Endodermal cell (in vitro differentiated cells): ENCODE results near the gene EIF5A. TPM values are rescaled to one million over a fixed set of nuclear protein-coding genes. Genes with fewer than 3 reads are reported as not detected.
A peak's percentile ranks its signal among the peaks of the same experiment; 100 is the strongest.

ENCODE experiments used
- DNase-seq: peaks from one replicate; pipeline ENCODE4 v3.0.0-alpha.2; 2017
- H3K27ac ChIP-seq: 2 replicates; pipeline ENCODE4 v1.5.1; 2013; ENCODE audit warnings: mild to moderate bottlenecking, low read depth, low read length, moderate library complexity
- H3K27me3 ChIP-seq: 2 replicates; pipeline ENCODE4 v1.6.1; 2013; ENCODE audit warnings: mild to moderate bottlenecking, low read length, moderate library complexity; ENCODE audit not compliant: insufficient read depth, control insufficient read depth, poor library complexity, severe bottlenecking
- H3K36me3 ChIP-seq: 2 replicates; pipeline ENCODE4 v1.7.0; 2013; ENCODE audit warnings: mild to moderate bottlenecking, low read length, moderate library complexity; ENCODE audit not compliant: control insufficient read depth, insufficient read depth
- H3K4me1 ChIP-seq: one replicate; pipeline ENCODE4 v1.7.0; 2013; ENCODE audit warnings: low read length; ENCODE audit not compliant: control insufficient read depth, insufficient read depth
- H3K4me3 ChIP-seq: 2 replicates; pipeline ENCODE4 v1.5.1; 2013; ENCODE audit warnings: mild to moderate bottlenecking, low read length, moderate library complexity
- H3K9ac ChIP-seq: 2 replicates; pipeline ENCODE4 v1.6.1; 2013; ENCODE audit warnings: mild to moderate bottlenecking, low read length, moderate library complexity; ENCODE audit not compliant: poor library complexity, severe bottlenecking; ENCODE audit errors: extremely low read depth
- H3K9me3 ChIP-seq: 2 replicates; pipeline ENCODE4 v1.6.1; 2013; ENCODE audit warnings: mild to moderate bottlenecking, low read length, moderate library complexity; ENCODE audit not compliant: control insufficient read depth
- H3K27ac Mint-ChIP-seq: 2 replicates; pipeline ENCODE4 v1.8.0; 2020; ENCODE audit warnings: mixed read lengths
- H3K27me3 Mint-ChIP-seq: 2 replicates; pipeline ENCODE4 v1.8.0; 2021; ENCODE audit warnings: mild to moderate bottlenecking, mixed read lengths; ENCODE audit not compliant: insufficient read depth
- H3K36me3 Mint-ChIP-seq: 2 replicates; pipeline ENCODE4 v1.8.0; 2020; ENCODE audit warnings: low read depth, mixed read lengths
- H3K4me1 Mint-ChIP-seq: 2 replicates; pipeline ENCODE4 v1.8.0; 2020; ENCODE audit warnings: mixed read lengths
- H3K4me3 Mint-ChIP-seq: 2 replicates; pipeline ENCODE4 v1.8.0; 2020; ENCODE audit warnings: mild to moderate bottlenecking, moderate library complexity, mixed read lengths
- H3K9me3 Mint-ChIP-seq: 2 replicates; pipeline ENCODE4 v1.8.0; 2020; ENCODE audit warnings: mild to moderate bottlenecking, mixed read lengths
- CTCF ChIP-seq: fragments of 200-600 bp; sonication (generic); conservative IDR thresholded peaks from 2 replicates; pipeline ENCODE4 v1.5.0; 2021; ENCODE audit warnings: antibody characterized with exemption, mild to moderate bottlenecking
- WGBS, 2 experiments: methylation state at CpG; one replicate each; pipeline versions ENCODE4 v1.1.5 to v1.1.7; 2013; ENCODE audit warnings: missing lambda C conversion rate in 2 of 2, mixed read lengths in 1 of 2; ENCODE audit not compliant: insufficient coverage in 1 of 2, insufficient read length in 1 of 2; 5-methylcytosine and 5-hydroxymethylcytosine counted together
- total RNA-seq, 2 donors: library from RNA; stranded (reverse); fragmentation: NEBNext Ultra II Directional in 1 of 2; extraction: Animal tissue kit (Norgen Biotek cat#: 25700) in 1 of 2; gene quantifications; 2 replicates in 1 of 2; 3 replicates in 1 of 2; pipeline ENCODE4 v1.2.1, GENCODE V29; 2021

EIF5A gene
- total RNA-seq, 2 donors from 2014 or later: 488 to 556 TPM

- Mint-ChIP-seq H3K36me3 (peaks cover 66% of the 10 kb centered on the region), H3K27me3 (no peaks in the 10 kb centered on the region), H3K4me1 (peaks cover 23% of the 10 kb centered on the region), H3K9me3 (no peaks in the 10 kb centered on the region), H3K27ac (peak overlapping the region; percentile 67), H3K4me3 (peak overlapping the region; percentile 72)
- DNase-seq: no peak
- peak overlapping the region; percentile 85 for H3K4me3 ChIP-seq
- no peak overlapping the region for H3K9ac ChIP-seq
- no peaks in the 10 kb centered on the region for H3K27me3 ChIP-seq
- WGBS, 2 experiments: 48 to 80% methylated on average over 5 to 9 of the region's 9 CpGs
- no peaks in the 10 kb centered on the region for H3K9me3 ChIP-seq
- no peak overlapping the region for H3K27ac ChIP-seq
- TF ChIP-seq CTCF: no peak
- peaks cover 68% of the 10 kb centered on the region for H3K36me3 ChIP-seq
- H3K4me1 ChIP-seq: peaks cover 5% of the 10 kb centered on the region
These were observed 6.7 kb downstream of the EIF5A start for GRCh38 chr17:7313890-7314718.

- H3K36me3 Mint-ChIP-seq: peaks cover 58% of the 10 kb centered on the region
- H3K27ac ChIP-seq: peak within 1 kb of the TSS; percentile 44
- H3K27ac Mint-ChIP-seq: peak within 1 kb of the TSS; percentile 91
- H3K4me1 ChIP-seq: peaks cover 5% of the 10 kb centered on the region
- WGBS, 2 experiments: 0% methylated on average over 50 to 95 of the region's 95 CpGs
- no peaks in the 10 kb centered on the region for H3K27me3 ChIP-seq
- TF ChIP-seq CTCF: no peak
- peak within 1 kb of the TSS; percentile 85 for H3K4me3 ChIP-seq
- H3K27me3 Mint-ChIP-seq: no peaks in the 10 kb centered on the region
- H3K9me3 ChIP-seq: no peaks in the 10 kb centered on the region
- peak; percentile 98 for DNase-seq
- peaks cover 15% of the 10 kb centered on the region for H3K4me1 Mint-ChIP-seq
- no peaks in the 10 kb centered on the region for H3K9me3 Mint-ChIP-seq
- H3K9ac ChIP-seq: peak within 1 kb of the TSS; percentile 74
- H3K4me3 Mint-ChIP-seq: peak within 1 kb of the TSS; percentile 72
- peaks cover 61% of the 10 kb centered on the region for H3K36me3 ChIP-seq
These were observed 7.5 kb downstream of the EIF5A start, which contains the start of gene GPS2 for GRCh38 chr17:7314719-7315569. Gene GPS2, minus strand, starts transcription at chr17:7315360. Its CDS starts 308 bp downstream, at chr17:7315052.

DNA sequence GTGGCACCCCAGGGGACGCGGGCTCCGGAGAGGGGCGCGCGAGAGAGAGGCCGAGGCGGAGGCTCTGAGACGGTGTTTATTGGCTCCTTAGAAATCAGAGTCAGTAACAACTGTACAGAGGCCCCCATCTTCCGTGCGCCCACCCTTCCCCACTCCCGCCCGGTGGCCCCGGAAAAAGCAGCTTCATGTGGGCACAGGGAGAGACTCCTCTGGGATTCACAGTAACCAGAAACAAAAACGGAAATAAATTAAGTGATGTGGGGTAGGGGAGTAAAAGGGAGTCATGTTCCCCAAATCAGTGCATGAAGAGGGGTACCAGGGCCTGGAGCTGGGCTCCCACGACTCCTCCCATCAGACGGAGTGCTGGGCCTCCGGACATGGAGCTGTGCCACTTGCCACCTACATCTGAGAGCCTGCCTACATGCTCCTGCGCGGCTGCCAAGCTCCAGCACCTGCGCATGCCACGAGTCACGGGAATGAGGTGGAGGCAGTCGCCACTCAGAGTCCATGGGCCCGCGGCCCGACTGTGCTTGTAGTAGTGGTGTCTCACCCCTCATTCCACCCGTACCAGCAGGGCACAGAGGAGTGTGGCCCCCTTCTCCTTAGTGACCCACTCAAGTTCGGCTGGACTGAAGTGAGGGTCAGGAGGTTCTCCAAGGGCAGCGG is 8.3 kb downstream of the EIF5A start:
- no peak for DNase-seq
- H3K4me3 ChIP-seq: peak overlapping the region; percentile 85
- peaks cover 57% of the 10 kb centered on the region for H3K36me3 Mint-ChIP-seq
- no peaks in the 10 kb centered on the region for H3K27me3 Mint-ChIP-seq
- H3K36me3 ChIP-seq: peaks cover 59% of the 10 kb centered on the region
- H3K9ac ChIP-seq: peak overlapping the region; percentile 74
- H3K9me3 ChIP-seq: no peaks in the 10 kb centered on the region
- H3K4me3 Mint-ChIP-seq: peak overlapping the region; percentile 72
- H3K27ac Mint-ChIP-seq: peak overlapping the region; percentile 91
- 52 to 72% methylated on average over 17 to 30 of the region's 30 CpGs for WGBS, 2 experiments
- H3K27me3 ChIP-seq: no peaks in the 10 kb centered on the region
- H3K27ac ChIP-seq: peak overlapping the region; percentile 44
- peaks cover 9% of the 10 kb centered on the region for H3K4me1 Mint-ChIP-seq
- TF ChIP-seq CTCF: no peak
- H3K4me1 ChIP-seq: peaks cover 5% of the 10 kb centered on the region
- H3K9me3 Mint-ChIP-seq: no peaks in the 10 kb centered on the region
